Measurements from ENCODE around the gene MRPL9.

MRPL9 gene

GRCh38 chr1:151737026-151737425 lies 26.3 kb downstream of the MRPL9 start:
- in situ Hi-C loops (cut with MboI; ENCODE audit: low sequenced_read_pairs) = loop anchor here (25.0 kb wide), 1 partner anchor 300 kb away; no protein-coding TSS in a partner anchor

GRCh38 chr1:151733995-151734394 lies 29.3 kb downstream of the MRPL9 start:
- in situ Hi-C loops (cut with MboI; ENCODE audit: low sequenced_read_pairs) = loop anchor here (25.0 kb wide), 1 partner anchor 297 kb away; no protein-coding TSS in a partner anchor

- in situ Hi-C loops (cut with MboI; ENCODE audit: low sequenced_read_pairs) = loop anchor here (25.0 kb wide), 1 partner anchor 296 kb away; no protein-coding TSS in a partner anchor
These were observed 30.2 kb downstream of the MRPL9 start for GRCh38 chr1:151733126-151733525.

GRCh38 chr1:151729966-151730291 lies 33.4 kb downstream of the MRPL9 start:
- in situ Hi-C loops (cut with MboI; ENCODE audit: low sequenced_read_pairs) = loop anchor here (25.0 kb wide), 1 partner anchor 293 kb away; no protein-coding TSS in a partner anchor

- in situ Hi-C loops (cut with MboI; ENCODE audit: low sequenced_read_pairs) = loop anchor here (25.0 kb wide), 1 partner anchor 292 kb away; no protein-coding TSS in a partner anchor
These were observed 33.9 kb downstream of the MRPL9 start for GRCh38 chr1:151729157-151729965.

GRCh38 chr1:151728151-151729054 lies 34.9 kb downstream of the MRPL9 start:
- in situ Hi-C loops (cut with MboI; ENCODE audit: low sequenced_read_pairs) = loop anchor here (25.0 kb wide), 1 partner anchor 291 kb away; no protein-coding TSS in a partner anchor

GRCh38 chr1:151723726-151724370 lies 39.4 kb downstream of the MRPL9 start:
- in situ Hi-C loops (cut with MboI; ENCODE audit: low sequenced_read_pairs) = no loop called here

GRCh38 chr1:151721788-151722510 lies 41.3 kb downstream of the MRPL9 start:
- in situ Hi-C loops (cut with MboI; ENCODE audit: low sequenced_read_pairs) = no loop called here

GRCh38 chr1:151720974-151721787 lies 42.1 kb downstream of the MRPL9 start, which contains the start of gene RIIAD1:
Gene RIIAD1, plus strand, starts transcription at chr1:151721522. Its CDS starts 15 bp downstream, at chr1:151721537.
- in situ Hi-C loops (cut with MboI; ENCODE audit: low sequenced_read_pairs) = no loop called here

- in situ Hi-C loops (cut with MboI; ENCODE audit: low sequenced_read_pairs) = no loop called here
These were observed 42.7 kb downstream of the MRPL9 start for GRCh38 chr1:151720554-151720953.

GRCh38 chr1:151720125-151720524 lies 43.2 kb downstream of the MRPL9 start:
- in situ Hi-C loops (cut with MboI; ENCODE audit: low sequenced_read_pairs) = no loop called here

- in situ Hi-C loops (cut with MboI; ENCODE audit: low sequenced_read_pairs) = no loop called here
These were observed 44.6 kb downstream of the MRPL9 start for GRCh38 chr1:151718666-151719065.

GRCh38 chr1:151718011-151718431 lies 45.3 kb downstream of the MRPL9 start:
- in situ Hi-C loops (cut with MboI; ENCODE audit: low sequenced_read_pairs) = no loop called here

- in situ Hi-C loops (cut with MboI; ENCODE audit: low sequenced_read_pairs) = no loop called here
These were observed 46.3 kb downstream of the MRPL9 start, which contains the start of gene CELF3 for GRCh38 chr1:151716771-151717631. Gene CELF3, minus strand, starts transcription at chr1:151716803. Its CDS starts 783 bp downstream, at chr1:151716020.

GRCh38 chr1:151716405-151716762 lies 46.9 kb downstream of the MRPL9 start:
- in situ Hi-C loops (cut with MboI; ENCODE audit: low sequenced_read_pairs) = no loop called here

GRCh38 chr1:151715726-151716404 lies 47.4 kb downstream of the MRPL9 start:
- in situ Hi-C loops (cut with MboI; ENCODE audit: low sequenced_read_pairs) = no loop called here

GRCh38 chr1:151714820-151715725 lies 48.2 kb downstream of the MRPL9 start:
- in situ Hi-C loops (cut with MboI; ENCODE audit: low sequenced_read_pairs) = no loop called here

All from HL-60/S4 treated with retinoic acid at 250 ng/mL for 4 days and 3 days (cell line).